Fibroblast of lung (primary cell): ENCODE measurements around the gene BTBD16.

Experiments
- EZH2 ChIP-seq: IDR thresholded peaks from 2 replicates; pipeline ENCODE4 v1.5.1; 2012; ENCODE audit warnings: low read length, control low read depth, mild to moderate bottlenecking; ENCODE audit errors: missing control alignments
- TF ChIP-seq, protein P1 (sequence below), 2 donors: IDR thresholded peaks in 1 of 2; conservative IDR thresholded peaks in 1 of 2; 1 replicate in 1 of 2; 2 replicates in 1 of 2; pipeline ENCODE4 v1.5.1; 2011 to 2012; ENCODE audit warnings: low read length in 2 of 2, control low read depth in 1 of 2, inconsistent platforms in 1 of 2, low read depth in 1 of 2, mild to moderate bottlenecking in 1 of 2

DNA sequence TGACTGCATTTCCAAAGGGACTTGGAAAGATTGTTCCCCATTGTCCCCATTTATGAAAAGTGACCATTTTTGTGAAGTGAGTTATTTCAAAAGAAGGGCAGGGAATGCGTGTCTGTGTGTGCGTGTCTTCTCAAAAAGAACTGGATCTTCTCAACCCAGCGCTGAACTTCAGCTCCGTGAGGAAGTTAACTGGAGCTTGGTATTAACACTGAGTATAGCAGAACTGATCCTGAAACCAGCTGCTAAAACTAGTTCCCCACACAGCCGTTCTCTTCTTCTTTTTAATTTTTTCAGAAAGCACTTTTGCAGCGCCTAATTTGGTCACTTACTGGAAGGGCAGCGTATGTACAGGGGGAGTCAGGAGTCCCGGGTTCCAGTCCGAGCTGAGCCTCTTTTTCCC lies 57.6 kb downstream of the BTBD16 start:
- no peak for TF ChIP-seq EZH2
- TF ChIP-seq, protein P1, sequence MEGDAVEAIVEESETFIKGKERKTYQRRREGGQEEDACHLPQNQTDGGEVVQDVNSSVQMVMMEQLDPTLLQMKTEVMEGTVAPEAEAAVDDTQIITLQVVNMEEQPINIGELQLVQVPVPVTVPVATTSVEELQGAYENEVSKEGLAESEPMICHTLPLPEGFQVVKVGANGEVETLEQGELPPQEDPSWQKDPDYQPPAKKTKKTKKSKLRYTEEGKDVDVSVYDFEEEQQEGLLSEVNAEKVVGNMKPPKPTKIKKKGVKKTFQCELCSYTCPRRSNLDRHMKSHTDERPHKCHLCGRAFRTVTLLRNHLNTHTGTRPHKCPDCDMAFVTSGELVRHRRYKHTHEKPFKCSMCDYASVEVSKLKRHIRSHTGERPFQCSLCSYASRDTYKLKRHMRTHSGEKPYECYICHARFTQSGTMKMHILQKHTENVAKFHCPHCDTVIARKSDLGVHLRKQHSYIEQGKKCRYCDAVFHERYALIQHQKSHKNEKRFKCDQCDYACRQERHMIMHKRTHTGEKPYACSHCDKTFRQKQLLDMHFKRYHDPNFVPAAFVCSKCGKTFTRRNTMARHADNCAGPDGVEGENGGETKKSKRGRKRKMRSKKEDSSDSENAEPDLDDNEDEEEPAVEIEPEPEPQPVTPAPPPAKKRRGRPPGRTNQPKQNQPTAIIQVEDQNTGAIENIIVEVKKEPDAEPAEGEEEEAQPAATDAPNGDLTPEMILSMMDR (conservative IDR thresholded peaks at IDR 0.05 in 1 of 2, IDR thresholded peaks at IDR 0.05 in 1 of 2; ENCODE audit: low read depth in 1 of 2, low read length in 2 of 2): no peak
